HUES64 (cell line): ENCODE measurements around the gene ENOX2.

ENCODE experiments used
- H3K27ac ChIP-seq: 2 replicates; pipeline ENCODE4 v1.7.0; 2013; ENCODE audit warnings: low read depth, low read length, inconsistent platforms
- H3K27me3 ChIP-seq: 2 replicates; pipeline ENCODE4 v1.6.1; 2013; ENCODE audit warnings: mild to moderate bottlenecking, low read length; ENCODE audit not compliant: insufficient read depth
- H3K36me3 ChIP-seq: 2 replicates; pipeline ENCODE4 v1.6.1; 2013; ENCODE audit warnings: mild to moderate bottlenecking, low read length; ENCODE audit not compliant: insufficient read depth
- H3K4me1 ChIP-seq: 2 replicates; pipeline ENCODE4 v1.6.1; 2013; ENCODE audit warnings: mild to moderate bottlenecking, low read length, moderate library complexity; ENCODE audit not compliant: insufficient read depth
- H3K4me3 ChIP-seq: 2 replicates; pipeline ENCODE4 v1.5.1; 2013; ENCODE audit warnings: mild to moderate bottlenecking, low read length, moderate library complexity
- H3K9ac ChIP-seq: 2 replicates; pipeline ENCODE4 v1.6.1; 2013; ENCODE audit warnings: mild to moderate bottlenecking, low read depth, low read length
- H3K9me3 ChIP-seq: 2 replicates; pipeline ENCODE4 v1.6.1; 2013; ENCODE audit warnings: low read depth, low read length; ENCODE audit not compliant: insufficient read depth
- WGBS: fragments of 150-250, 120-280 bp; methylation state at CpG from one replicate; pipeline ENCODE4 v1.1.7; 2013; ENCODE audit warnings: missing lambda C conversion rate; 5-methylcytosine and 5-hydroxymethylcytosine counted together

Gene ENOX2

GRCh38 chrX:130786030-130786429 is 117.0 kb downstream of the ENOX2 start:
- no peaks in the 10 kb centered on the region for H3K9me3 ChIP-seq
- WGBS: no CpG with 5 or more reads among the region's 2 CpGs
- no peak overlapping the region for H3K9ac ChIP-seq
- H3K4me3 ChIP-seq: no peak overlapping the region
- H3K27ac ChIP-seq: no peak overlapping the region
- peaks cover 12% of the 10 kb centered on the region for H3K4me1 ChIP-seq
- H3K36me3 ChIP-seq: no peaks in the 10 kb centered on the region
- H3K27me3 ChIP-seq: no peaks in the 10 kb centered on the region

GRCh38 chrX:130778773-130779172 is 124.2 kb downstream of the ENOX2 start:
- no peaks in the 10 kb centered on the region for H3K9me3 ChIP-seq
- no peaks in the 10 kb centered on the region for H3K4me1 ChIP-seq
- no peak overlapping the region for H3K4me3 ChIP-seq
- H3K27ac ChIP-seq: no peak overlapping the region
- H3K27me3 ChIP-seq: no peaks in the 10 kb centered on the region
- H3K9ac ChIP-seq: no peak overlapping the region
- WGBS: 94% methylated on average over 2 of the region's 3 CpGs
- H3K36me3 ChIP-seq: no peaks in the 10 kb centered on the region

DNA sequence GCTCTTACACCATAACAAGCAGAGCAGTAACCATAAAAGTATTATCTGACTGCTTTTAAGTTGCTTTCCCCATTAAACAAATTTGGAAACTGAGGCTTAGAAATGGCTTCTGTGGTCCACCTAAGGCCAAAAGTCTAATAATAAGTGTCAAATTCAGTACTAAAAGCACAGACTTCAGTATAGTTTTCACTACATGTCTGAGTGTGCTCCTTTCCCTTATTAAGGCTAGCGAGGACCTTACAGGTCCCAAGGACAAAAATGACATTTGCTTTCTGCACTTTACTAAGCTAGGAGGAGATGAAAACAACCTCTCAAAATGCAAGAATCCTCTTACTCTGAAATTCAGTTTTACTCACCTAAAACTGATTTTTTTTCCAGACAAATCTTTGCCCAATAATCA is 127.2 kb downstream of the ENOX2 start:
- 92% methylated on average over 1 of the region's 1 CpG for WGBS
- no peaks in the 10 kb centered on the region for H3K4me1 ChIP-seq
- no peaks in the 10 kb centered on the region for H3K9me3 ChIP-seq

DNA sequence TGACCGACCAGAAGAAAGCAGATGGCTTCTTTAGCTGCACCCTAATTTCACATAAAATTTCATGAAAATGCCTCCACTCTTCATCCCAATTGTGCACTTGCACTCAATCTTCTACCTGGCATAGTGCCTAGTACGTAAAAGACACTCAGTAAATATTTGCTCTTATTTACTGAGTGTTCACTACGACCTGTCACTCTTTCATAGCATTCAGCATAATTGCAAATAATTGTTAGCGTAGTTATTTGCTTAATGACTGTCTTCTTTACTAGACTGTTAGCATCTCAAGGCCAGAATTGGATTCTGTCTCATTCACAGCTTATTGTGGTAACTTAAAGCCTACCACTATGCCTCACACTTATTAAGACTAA is 130.2 kb downstream of the ENOX2 start:
- H3K27me3 ChIP-seq: no peaks in the 10 kb centered on the region
- 89% methylated on average over 4 of the region's 4 CpGs for WGBS
- H3K36me3 ChIP-seq: no peaks in the 10 kb centered on the region
- H3K27ac ChIP-seq: no peak overlapping the region
- no peaks in the 10 kb centered on the region for H3K4me1 ChIP-seq
- no peak overlapping the region for H3K4me3 ChIP-seq
- H3K9ac ChIP-seq: no peak overlapping the region
- no peaks in the 10 kb centered on the region for H3K9me3 ChIP-seq

More for the DNA sequence above, 127.2 kb downstream of the ENOX2 start:
- no peaks in the 10 kb centered on the region for H3K27me3 ChIP-seq
- H3K27ac ChIP-seq: no peak overlapping the region
- no peaks in the 10 kb centered on the region for H3K36me3 ChIP-seq
- H3K9ac ChIP-seq: no peak overlapping the region
- no peak overlapping the region for H3K4me3 ChIP-seq

DNA sequence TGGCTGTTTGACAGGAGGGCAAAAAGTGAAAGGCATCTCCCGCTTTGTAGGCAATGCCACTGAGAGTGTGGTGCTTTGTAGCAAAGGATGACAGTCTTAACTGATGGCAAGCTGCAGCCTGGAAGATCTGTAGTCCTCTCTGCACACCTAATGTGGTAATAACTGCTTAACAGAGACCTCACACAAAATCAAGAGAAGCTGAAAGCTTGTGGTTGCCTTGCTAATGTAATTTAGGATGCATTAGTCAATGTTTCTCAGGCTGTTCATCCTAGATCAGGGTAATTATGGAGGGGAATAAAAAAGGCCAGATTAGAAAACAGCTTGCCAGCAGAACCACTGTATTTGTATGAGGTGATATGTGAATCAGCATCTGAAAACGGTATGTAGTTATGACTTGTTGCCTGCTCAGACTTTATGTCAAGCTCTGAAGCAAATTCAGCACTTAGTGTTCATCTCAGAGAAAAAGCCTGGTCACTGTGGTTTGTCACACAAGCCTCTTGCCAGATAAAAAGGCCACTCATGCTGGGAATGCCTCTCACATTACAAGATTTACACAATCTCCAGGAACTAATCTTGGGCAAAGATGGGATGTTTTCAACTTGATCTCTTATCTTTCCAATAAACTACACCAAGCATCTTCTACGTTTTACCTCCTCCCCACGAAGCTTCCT is 130.8 kb downstream of the ENOX2 start:
- H3K4me1 ChIP-seq: no peaks in the 10 kb centered on the region
- H3K27me3 ChIP-seq: no peaks in the 10 kb centered on the region
- H3K36me3 ChIP-seq: no peaks in the 10 kb centered on the region
- no peak overlapping the region for H3K9ac ChIP-seq
- no peak overlapping the region for H3K4me3 ChIP-seq
- H3K9me3 ChIP-seq: no peaks in the 10 kb centered on the region
- H3K27ac ChIP-seq: no peak overlapping the region
- WGBS: 87% methylated on average over 4 of the region's 4 CpGs

DNA sequence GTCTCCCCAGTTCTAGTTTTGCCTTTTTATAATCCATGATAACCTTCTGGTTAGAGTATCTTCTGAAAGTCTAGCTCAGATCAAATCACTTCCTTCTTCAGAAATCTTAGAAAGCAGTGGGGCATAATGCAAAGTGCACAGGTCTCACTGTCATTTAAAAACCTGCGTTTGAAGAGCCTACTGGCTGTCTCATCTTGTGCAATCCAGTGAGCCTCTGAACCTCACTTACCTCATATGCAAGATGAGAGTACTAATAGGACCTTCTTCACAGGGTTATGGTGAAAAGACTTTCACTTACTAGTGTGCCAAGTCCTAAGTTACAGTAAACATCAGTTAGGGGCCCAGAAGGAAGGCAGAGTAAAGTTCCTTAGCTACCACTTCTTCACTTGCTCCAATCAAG is 131.4 kb downstream of the ENOX2 start:
- WGBS: 87% methylated on average over 1 of the region's 1 CpG

DNA sequence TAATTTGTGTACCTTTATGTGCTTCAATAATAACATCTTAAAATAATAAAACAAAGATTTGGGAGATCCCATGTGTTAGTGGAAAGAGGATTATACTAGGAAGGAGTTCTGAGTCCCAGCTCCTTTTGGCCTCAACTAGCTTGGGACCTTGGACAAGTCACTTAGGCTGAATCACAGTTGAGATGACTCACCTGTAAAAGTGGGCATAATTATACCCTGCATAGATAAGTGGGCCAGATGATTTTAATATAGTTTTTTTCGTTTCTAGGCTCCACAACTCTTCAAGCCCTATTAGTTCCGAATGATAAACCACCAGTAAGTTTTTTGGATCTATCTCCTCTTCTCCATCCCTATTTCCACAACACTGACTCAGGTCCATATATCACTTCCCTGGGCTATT is 131.8 kb downstream of the ENOX2 start:
- Histone ChIP-seq H3K4me3 (no peak overlapping the region), H3K27ac (no peak overlapping the region), H3K36me3 (no peaks in the 10 kb centered on the region), H3K9ac (no peak overlapping the region), H3K9me3 (no peaks in the 10 kb centered on the region), H3K4me1 (no peaks in the 10 kb centered on the region), H3K27me3 (no peaks in the 10 kb centered on the region)
- whole genome bisulfite sequencing: 91% methylated on average over 2 of the region's 2 CpGs

More for the DNA sequence above, 131.4 kb downstream of the ENOX2 start:
- Histone ChIP-seq H3K36me3 (no peaks in the 10 kb centered on the region), H3K4me3 (no peak overlapping the region), H3K27ac (no peak overlapping the region), H3K4me1 (no peaks in the 10 kb centered on the region), H3K9ac (no peak overlapping the region), H3K9me3 (no peaks in the 10 kb centered on the region), H3K27me3 (no peaks in the 10 kb centered on the region)

- H3K4me3 ChIP-seq: no peak overlapping the region
- H3K9me3 ChIP-seq: no peaks in the 10 kb centered on the region
- H3K27me3 ChIP-seq: no peaks in the 10 kb centered on the region
- H3K27ac ChIP-seq: no peak overlapping the region
- H3K4me1 ChIP-seq: no peaks in the 10 kb centered on the region
- no peak overlapping the region for H3K9ac ChIP-seq
- no peaks in the 10 kb centered on the region for H3K36me3 ChIP-seq
- 95% methylated on average over 3 of the region's 3 CpGs for WGBS
Observed at GRCh38 chrX:130770615-130771014, 132.4 kb downstream of the ENOX2 start.

DNA sequence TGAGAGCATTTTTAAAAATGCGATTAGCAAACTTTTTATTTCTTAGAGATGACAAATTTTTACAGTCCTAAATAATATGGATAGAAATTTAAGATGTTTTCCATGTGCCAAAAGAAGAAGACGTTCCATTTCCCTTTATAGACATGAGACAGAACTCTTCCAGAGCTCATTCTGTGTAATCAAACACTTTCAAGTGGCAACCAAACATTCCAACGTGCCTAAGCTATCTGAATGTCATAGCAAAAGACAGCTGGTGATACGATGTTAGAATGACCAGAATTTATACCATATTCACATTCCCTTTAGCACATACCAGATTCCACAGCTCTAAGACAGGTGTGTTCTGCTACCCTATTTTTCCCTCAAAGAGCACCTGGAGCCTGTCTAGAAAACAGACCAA is 133.2 kb downstream of the ENOX2 start:
- Histone ChIP-seq H3K9me3 (no peaks in the 10 kb centered on the region), H3K27ac (no peak overlapping the region), H3K36me3 (no peaks in the 10 kb centered on the region), H3K4me1 (no peaks in the 10 kb centered on the region), H3K4me3 (no peak overlapping the region), H3K9ac (no peak overlapping the region), H3K27me3 (no peaks in the 10 kb centered on the region)
- WGBS: 98% methylated on average over 3 of the region's 4 CpGs

DNA sequence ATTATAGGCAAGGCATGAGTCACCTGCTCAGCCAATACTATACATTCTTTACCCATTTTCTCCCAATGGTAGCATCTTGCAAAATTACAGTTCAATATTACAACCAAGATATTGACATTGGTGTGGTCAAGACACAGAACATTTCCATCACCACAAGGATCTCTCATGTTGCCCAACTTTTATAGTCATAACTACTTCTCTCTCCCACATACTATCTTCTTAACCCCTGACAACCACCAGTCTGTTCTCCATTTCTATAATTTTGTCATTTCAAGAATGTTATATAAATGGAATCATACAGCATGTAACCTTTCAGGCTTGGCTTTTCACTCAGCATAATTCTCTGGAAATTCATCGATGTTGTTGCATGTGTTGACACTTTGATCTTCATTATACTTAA is 144.9 kb downstream of the ENOX2 start:
- Histone ChIP-seq H3K27me3 (no peaks in the 10 kb centered on the region), H3K9me3 (no peaks in the 10 kb centered on the region), H3K27ac (no peak overlapping the region), H3K4me3 (no peak overlapping the region), H3K36me3 (no peaks in the 10 kb centered on the region), H3K4me1 (no peaks in the 10 kb centered on the region), H3K9ac (no peak overlapping the region)
- WGBS: no CpG with 5 or more reads among the region's 1 CpG

DNA sequence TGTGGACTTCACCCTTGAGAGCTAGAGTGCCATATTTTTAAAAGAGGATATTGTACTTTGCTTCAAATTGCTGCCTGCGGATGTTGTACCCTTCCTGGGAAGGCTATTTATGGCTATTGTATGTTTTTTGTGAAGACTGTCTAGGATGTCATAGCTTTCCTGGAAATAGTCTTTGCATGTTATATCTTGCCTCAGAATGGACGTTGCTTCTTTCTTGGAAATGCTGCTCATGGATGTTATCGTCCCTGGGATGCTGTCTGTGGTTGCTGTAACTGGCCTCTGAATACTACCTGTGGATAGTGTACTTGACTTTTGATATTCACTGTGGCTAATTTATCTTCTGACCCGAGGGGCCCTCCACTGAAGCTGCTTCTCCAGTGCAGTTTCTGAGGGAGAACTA is 146.8 kb downstream of the ENOX2 start:
- Histone ChIP-seq H3K9ac (no peak overlapping the region), H3K9me3 (no peaks in the 10 kb centered on the region), H3K36me3 (no peaks in the 10 kb centered on the region), H3K4me1 (no peaks in the 10 kb centered on the region), H3K4me3 (no peak overlapping the region), H3K27me3 (no peaks in the 10 kb centered on the region), H3K27ac (no peak overlapping the region)
- 84% methylated on average over 4 of the region's 4 CpGs for WGBS

DNA sequence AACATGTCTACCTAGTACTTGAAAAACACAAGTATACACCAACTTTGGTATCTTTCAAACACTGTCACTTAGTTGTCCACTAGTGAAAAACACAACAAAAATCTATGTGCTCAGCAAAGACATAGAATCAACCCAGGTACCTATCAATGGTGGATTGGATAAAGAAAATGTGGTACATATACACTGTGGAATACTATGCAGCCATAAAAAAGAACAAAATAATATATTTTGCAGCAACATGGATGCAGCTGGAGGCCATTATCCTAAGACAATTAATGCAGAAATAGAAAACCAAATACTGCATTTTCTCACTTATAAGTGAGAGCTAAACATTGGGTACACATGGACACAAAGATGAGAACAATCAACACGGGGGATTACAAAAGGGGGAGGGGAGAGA is 148.7 kb downstream of the ENOX2 start:
- Histone ChIP-seq H3K9ac (no peak overlapping the region), H3K27ac (no peak overlapping the region), H3K4me3 (no peak overlapping the region), H3K36me3 (no peaks in the 10 kb centered on the region), H3K27me3 (no peaks in the 10 kb centered on the region), H3K9me3 (no peaks in the 10 kb centered on the region), H3K4me1 (0 out of 2 replicates have a peak, but pooled peaks cover 6% of the 10 kb centered on the region)
- WGBS: 100% methylated on average over 1 of the region's 1 CpG
